Choroid plexus epithelial cell (primary cell): ENCODE results near the gene PBRM1.

Experiments used
- DNase-seq: peaks from one replicate; pipeline ENCODE4 v3.0.0-alpha.2; 2010; ENCODE audit warnings: low read depth
- H3K4me3 ChIP-seq: 2 replicates; pipeline ENCODE4 v1.5.1; 2011; ENCODE audit warnings: low read depth, mild to moderate bottlenecking, control low read depth, low read length, moderate library complexity
- CTCF ChIP-seq: conservative IDR thresholded peaks from 2 replicates; pipeline ENCODE4 v1.5.1; 2011; ENCODE audit warnings: low read depth, mild to moderate bottlenecking, control low read depth, inconsistent platforms, low read length, moderate library complexity

PBRM1 gene

GRCh38 chr3:52532838-52533622 is 152.7 kb downstream of the PBRM1 start:
- peak; percentile 31 for DNase-seq
- peak overlapping the region; percentile 73 for H3K4me3 ChIP-seq
- no peak for TF ChIP-seq CTCF

- no peak for TF ChIP-seq CTCF
- peak; percentile 63 for DNase-seq
Measured at GRCh38 chr3:52532517-52532837, 153.2 kb downstream of the PBRM1 start.

GRCh38 chr3:52531860-52532516 is 153.7 kb downstream of the PBRM1 start:
- no peak for DNase-seq
- peak overlapping the region; percentile 73 for H3K4me3 ChIP-seq
- TF ChIP-seq CTCF = no peak

More at GRCh38 chr3:52532517-52532837, 153.2 kb downstream of the PBRM1 start:
- H3K4me3 ChIP-seq = peak overlapping the region; percentile 73

GRCh38 chr3:52530918-52531826 is 154.5 kb downstream of the PBRM1 start:
- H3K4me3 ChIP-seq = no peak overlapping the region
- TF ChIP-seq CTCF = no peak
- DNase-seq = no peak

GRCh38 chr3:52529376-52530333 is 156.1 kb downstream of the PBRM1 start:
- no peak overlapping the region for H3K4me3 ChIP-seq
- TF ChIP-seq CTCF = no peak
- peak; percentile 46 for DNase-seq
